ENCODE results near the gene TECPR1. TPM values are rescaled to one million over a fixed set of nuclear protein-coding genes. Genes with fewer than 3 reads are reported as not detected.

The TECPR1 gene
- total and polyA plus RNA-seq, 2 donors (not counting 3 experiments of a cell fraction or from before 2014, with no cell fraction given), result 12.3 to 97.5 TPM

- H3K27me3 ChIP-seq (ENCODE audit: control insufficient read depth in 2 of 2, insufficient read depth in 2 of 2, low read length in 2 of 2), result no peaks in the 10 kb centered on the region
- ChIA-PET POLR2A (interaction anchor here (0.5 kb wide), 1 partner anchor 30 kb away, joined by 4 read pairs; no protein-coding TSS in a partner anchor), CTCF (interaction anchor here (1.2 to 2.9 kb wide), 4 partner anchors 17 to 135 kb away, joined by 3 to 6 read pairs (median 4); no protein-coding TSS in a partner anchor)
- no peaks in the 10 kb centered on the region for H3K9me1 ChIP-seq (replicated peaks; ENCODE audit: control insufficient read depth, extremely low read depth, insufficient read depth, low read length)
- TF ChIP-seq GATA2 (IDR thresholded peaks at IDR 0.05; ENCODE audit: insufficient read depth, insufficient read length, low read depth, low read length) (no peak), FOS (IDR thresholded peaks at IDR 0.05; ENCODE audit: borderline replicate concordance, insufficient read depth, low read length) (no peak), POLR2A (IDR thresholded peaks at IDR 0.05; ENCODE audit: low read depth, low read length) (no peak), MYC (IDR thresholded peaks at IDR 0.05; ENCODE audit: low read depth, low read length) (no peak), POLR2AphosphoS5 (IDR thresholded peaks at IDR 0.05; ENCODE audit: insufficient read depth, low read depth, low read length) (no peak), JUN (IDR thresholded peaks at IDR 0.05; ENCODE audit: borderline replicate concordance, insufficient read depth, insufficient read length, low read depth) (no peak), MAX (IDR thresholded peaks at IDR 0.05; ENCODE audit: insufficient read depth, insufficient read length) (no peak), EZH2 (IDR thresholded peaks at IDR 0.05; ENCODE audit: borderline replicate concordance, low read depth, low read length, severe bottlenecking) (no peak)
- H3K9ac ChIP-seq (replicated peaks; ENCODE audit: extremely low read depth, insufficient read depth, low read length), result peak overlapping the region; percentile 59
- H3K4me1 ChIP-seq (ENCODE audit: control insufficient read depth, extremely low read depth, insufficient read depth, low read length), result peaks cover 38% of the 10 kb centered on the region
- peak overlapping the region; percentile 87 for H3K4me2 ChIP-seq (ENCODE audit: insufficient read depth, low read length)
- intact Hi-C loops (cut with micrococcal nuclease), result loop anchor here (1.0 to 5.0 kb wide), 6 partner anchors 32 to 133 kb away; partner anchors contain the start of genes BAIAP2L1 and TECPR1
- FAIRE-seq, result peak; percentile 28
- no peak for DNase-seq (ENCODE audit: low read depth, low spot score)
- H3K4me3 ChIP-seq (replicated peaks in 1 of 3; ENCODE audit: insufficient read depth in 1 of 3, low read depth in 1 of 3, low read length in 3 of 3), result peak overlapping the region; percentile 20 to 95 (median 83)
- peaks cover 2 to 26% of the 10 kb centered on the region in 2 experiments for H3K36me3 ChIP-seq (ENCODE audit: control insufficient read depth in 2 of 2, extremely low read depth in 1 of 2, insufficient read depth in 2 of 2, low read length in 2 of 2)
- no peaks in the 10 kb centered on the region for H3K9me3 ChIP-seq (replicated peaks; ENCODE audit: control insufficient read depth, insufficient read depth, low read length)
- H4K20me1 ChIP-seq (replicated peaks; ENCODE audit: control insufficient read depth, extremely low read depth, insufficient read depth, low read length), result no peaks in the 10 kb centered on the region
- H3K27ac ChIP-seq (ENCODE audit: insufficient read depth, low read depth, low read length), result peak overlapping the region; percentile 72
- H2AFZ ChIP-seq (ENCODE audit: low read depth, low read length), result no peak overlapping the region
- H3K79me2 ChIP-seq (ENCODE audit: control insufficient read depth, insufficient read depth, low read length), result peaks cover 70% of the 10 kb centered on the region
- no TSS peak for BruUV-seq (replicated peaks)
- dilution Hi-C loops (cut with MboI; ENCODE audit: extremely low pct_ligation_motif_present, low sequenced_read_pairs), result no loop called here
These were observed 31.8 kb upstream of the TECPR1 start for GRCh38 chr7:98283887-98284222.
